Retina (tissue), 1 donor: ENCODE data around the gene MYO5C.
A peak's percentile ranks its signal among the peaks of the same experiment; 100 is the strongest.

Source experiments
- DNase-seq: peaks from one replicate; pipeline ENCODE4 v3.0.0-alpha.2; 2016

MYO5C gene

GRCh38 chr15:52276256-52276770, 19.3 kb downstream of the MYO5C start:
- DNase-seq = no peak

GRCh38 chr15:52263563-52264282, 31.9 kb downstream of the MYO5C start:
- DNase-seq = no peak

GRCh38 chr15:52262364-52262763, 33.2 kb downstream of the MYO5C start:
- DNase-seq = no peak

GRCh38 chr15:52261498-52262242, 33.9 kb downstream of the MYO5C start:
- DNase-seq = peak; percentile 73

GRCh38 chr15:52261026-52261425, 34.6 kb downstream of the MYO5C start:
- DNase-seq = no peak

- DNase-seq = no peak
Observed at GRCh38 chr15:52259503-52259902, 36.1 kb downstream of the MYO5C start.

GRCh38 chr15:52258461-52258860, 37.1 kb downstream of the MYO5C start:
- no peak for DNase-seq

- DNase-seq = no peak
Observed at GRCh38 chr15:52257734-52258062, 37.9 kb downstream of the MYO5C start.

- peak; percentile 50 for DNase-seq
Observed at GRCh38 chr15:52256930-52257733, 38.5 kb downstream of the MYO5C start.

- peak; percentile 94 for DNase-seq
Observed at GRCh38 chr15:52256366-52256765, 39.2 kb downstream of the MYO5C start.

- DNase-seq = no peak
Observed at GRCh38 chr15:52255935-52256334, 39.7 kb downstream of the MYO5C start.

GRCh38 chr15:52255008-52255407, 40.6 kb downstream of the MYO5C start:
- no peak for DNase-seq

- DNase-seq = no peak
Observed at GRCh38 chr15:52254391-52254790, 41.2 kb downstream of the MYO5C start.

GRCh38 chr15:52252781-52253180, 42.8 kb downstream of the MYO5C start:
- DNase-seq = no peak

- no peak for DNase-seq
Observed at GRCh38 chr15:52251144-52251860, 44.3 kb downstream of the MYO5C start.

GRCh38 chr15:52247461-52247860, 48.1 kb downstream of the MYO5C start:
- no peak for DNase-seq

GRCh38 chr15:52246686-52247431, 48.7 kb downstream of the MYO5C start:
- no peak for DNase-seq

- no peak for DNase-seq
Observed at GRCh38 chr15:52243697-52244555, 51.7 kb downstream of the MYO5C start.

GRCh38 chr15:52243286-52243685, 52.3 kb downstream of the MYO5C start:
- DNase-seq = no peak

GRCh38 chr15:52241489-52241888, 54.1 kb downstream of the MYO5C start:
- no peak for DNase-seq

GRCh38 chr15:52240166-52240565, 55.4 kb downstream of the MYO5C start:
- DNase-seq = no peak
